GM23248 (cell line): ENCODE measurements around the gene INHBC. TPM values are rescaled to one million over a fixed set of nuclear protein-coding genes. Genes with fewer than 3 reads are reported as not detected.

Experiments used
- DNase-seq: peaks from one replicate; pipeline ENCODE4 v3.0.0-alpha.2; 2015
- H2AFZ ChIP-seq: fragments of 200-600 bp; sonication (generic); 2 replicates; pipeline ENCODE4 v1.6.1; 2016; ENCODE audit warnings: antibody characterized with exemption
- H3F3A ChIP-seq: fragments of 200-600 bp; sonication (generic); 2 replicates; pipeline ENCODE4 v1.6.1; 2016; ENCODE audit warnings: mild to moderate bottlenecking, antibody characterized with exemption, mixed run types; ENCODE audit not compliant: insufficient read depth
- H3K27ac ChIP-seq: fragments of 200-600 bp; sonication (generic); 2 replicates; pipeline ENCODE4 v1.5.1; 2016; ENCODE audit warnings: mild to moderate bottlenecking
- H3K27me3 ChIP-seq: fragments of 200-600 bp; sonication (generic); replicated peaks from 2 replicates; pipeline ENCODE4 v1.6.1; 2016; ENCODE audit warnings: mild to moderate bottlenecking; ENCODE audit not compliant: insufficient read depth
- H3K36me3 ChIP-seq: fragments of 200-600 bp; sonication (generic); 2 replicates; pipeline ENCODE4 v1.6.1; 2016; ENCODE audit warnings: low read depth, mild to moderate bottlenecking
- H3K4me1 ChIP-seq: fragments of 200-600 bp; sonication (generic); 2 replicates; pipeline ENCODE4 v1.6.1; 2016; ENCODE audit warnings: mild to moderate bottlenecking; ENCODE audit not compliant: insufficient read depth
- H3K4me2 ChIP-seq: fragments of 200-600 bp; sonication (generic); one replicate; pipeline ENCODE4 v1.6.1; 2016; ENCODE audit warnings: mild to moderate bottlenecking; ENCODE audit not compliant: unreplicated experiment
- H3K4me3 ChIP-seq: fragments of 200-600 bp; sonication (generic); 2 replicates; pipeline ENCODE4 v1.5.1; 2016; ENCODE audit warnings: mild to moderate bottlenecking
- H3K79me2 ChIP-seq: fragments of 200-600 bp; sonication (generic); 2 replicates; pipeline ENCODE4 v1.6.1; 2016; ENCODE audit warnings: mild to moderate bottlenecking; ENCODE audit not compliant: insufficient read depth
- H3K9ac ChIP-seq: fragments of 200-600 bp; sonication (generic); 2 replicates; pipeline ENCODE4 v1.6.1; 2016; ENCODE audit warnings: mild to moderate bottlenecking
- H3K9me2 ChIP-seq: fragments of 200-600 bp; sonication (generic); 2 replicates; pipeline ENCODE4 v1.6.1; 2016; ENCODE audit warnings: mixed run types, mild to moderate bottlenecking, moderate library complexity; ENCODE audit not compliant: insufficient read depth
- H3K9me3 ChIP-seq: fragments of 200-600 bp; sonication (generic); one replicate; pipeline ENCODE4 v1.6.1; 2017; ENCODE audit warnings: low read depth
- H4K20me1 ChIP-seq: fragments of 200-600 bp; sonication (generic); 2 replicates; pipeline ENCODE4 v1.6.0; 2016; ENCODE audit not compliant: insufficient read depth
- EZH2 ChIP-seq: fragments of 200-600 bp; sonication (generic); IDR thresholded peaks from 2 replicates; pipeline ENCODE4 v1.6.1; 2018; ENCODE audit warnings: antibody characterized with exemption, mild to moderate bottlenecking; ENCODE audit not compliant: insufficient read depth, poor library complexity, severe bottlenecking
- EZH2phosphoT487 ChIP-seq: fragments of 200-600 bp; sonication (generic); IDR thresholded peaks from 2 replicates; pipeline ENCODE4 v1.6.1; 2018; ENCODE audit warnings: antibody characterized with exemption, moderate library complexity, mild to moderate bottlenecking, low read depth; ENCODE audit not compliant: insufficient read depth
- WGBS, 2 experiments: methylation state at CpG; one replicate each; pipeline ENCODE4 v1.1.6; 2015 to 2017; ENCODE audit warnings: low lambda C conversion rate in 2 of 2, low coverage in 1 of 2; ENCODE audit errors: missing lambda C conversion rate in 2 of 2; 5-methylcytosine and 5-hydroxymethylcytosine counted together
- in situ Hi-C: fragments of 300-500 bp; cut with MboI; formaldehyde crosslinking; loops from 2 replicates; pipeline ENCODE4 v1.15.0; 2020
- polyA plus RNA-seq: library from polyadenylated mRNA; unstranded; fragments of >200 nt; fragmentation: Nextera tagmentation; extraction: Ambion mirVana; gene quantifications from 2 replicates; pipeline ENCODE4 v1.2.1, GENCODE V29; 2016
- total RNA-seq: library from RNA; depleted of rRNA; stranded (reverse); fragments of >200 nt; shearing (Covaris generic); gene quantifications from 2 replicates; pipeline ENCODE4 v1.2.3, GENCODE V29; 2014

The INHBC gene
- total and polyA plus RNA-seq, 2 experiments from 2014 or later: not detected

- Histone ChIP-seq H3K4me3 (no peak overlapping the region), H3K36me3 (no peaks in the 10 kb centered on the region), H3K27ac (no peak overlapping the region), H4K20me1 (no peaks in the 10 kb centered on the region), H3K9me3 (no peaks in the 10 kb centered on the region), H3K4me1 (no peaks in the 10 kb centered on the region), H3K79me2 (no peaks in the 10 kb centered on the region), H3K27me3 (peaks cover 49% of the 10 kb centered on the region), H3K4me2 (no peak overlapping the region), H2AFZ (no peak overlapping the region), H3K9ac (no peak overlapping the region), H3K9me2 (no peaks in the 10 kb centered on the region), H3F3A (peaks cover under 1% of the 10 kb centered on the region; the same call in 1 of the 2 replicates)
- DNase-seq: no peak
- in situ Hi-C loops: no loop called here
- TF ChIP-seq EZH2phosphoT487 (no peak), EZH2 (no peak)
- WGBS, 2 experiments: 70 to 71% methylated on average over 10 to 12 of the region's 12 CpGs
Measured at GRCh38 chr12:57477710-57478681, 43.4 kb downstream of the INHBC start.

GRCh38 chr12:57479043-57479375 is 44.4 kb downstream of the INHBC start:
- TF ChIP-seq EZH2 (no peak), EZH2phosphoT487 (no peak)
- H3K36me3 ChIP-seq: no peaks in the 10 kb centered on the region
- H2AFZ ChIP-seq: no peak overlapping the region
- no peaks in the 10 kb centered on the region for H3K9me2 ChIP-seq
- no peak for DNase-seq
- 0 out of 2 replicates have a peak, but pooled peaks cover 7% of the 10 kb centered on the region for H3K4me1 ChIP-seq
- peaks cover 8% of the 10 kb centered on the region for H3F3A ChIP-seq
- H3K79me2 ChIP-seq: no peaks in the 10 kb centered on the region
- no peak overlapping the region for H3K4me3 ChIP-seq
- peaks cover 39% of the 10 kb centered on the region for H3K27me3 ChIP-seq
- H3K9ac ChIP-seq: no peak overlapping the region
- H3K9me3 ChIP-seq: no peaks in the 10 kb centered on the region
- H3K4me2 ChIP-seq: no peak overlapping the region
- in situ Hi-C loops: no loop called here
- 84 to 85% methylated on average over 10 of the region's 10 CpGs for WGBS, 2 experiments
- no peak overlapping the region for H3K27ac ChIP-seq
- H4K20me1 ChIP-seq: no peaks in the 10 kb centered on the region

GRCh38 chr12:57479376-57480115 is 45.0 kb downstream of the INHBC start, which contains the start of gene ARHGAP9:
ARHGAP9 (minus strand) TSS chr12:57479866; CDS start chr12:57479406, 460 bp downstream.
- WGBS, 2 experiments: 68 to 72% methylated on average over 6 of the region's 6 CpGs
- no peak for DNase-seq
- Histone ChIP-seq H4K20me1 (no peaks in the 10 kb centered on the region), H3K79me2 (no peaks in the 10 kb centered on the region), H2AFZ (no peak within 1 kb of the TSS), H3K27me3 (peaks cover 34% of the 10 kb centered on the region), H3K4me1 (0 out of 2 replicates have a peak, but pooled peaks cover 7% of the 10 kb centered on the region), H3K9me2 (no peaks in the 10 kb centered on the region), H3K9ac (no peak within 1 kb of the TSS), H3K27ac (no peak within 1 kb of the TSS), H3K4me2 (no peak within 1 kb of the TSS), H3K9me3 (no peaks in the 10 kb centered on the region), H3K4me3 (no peak within 1 kb of the TSS), H3F3A (peaks cover 8% of the 10 kb centered on the region), H3K36me3 (no peaks in the 10 kb centered on the region)
- in situ Hi-C loops: no loop called here
- TF ChIP-seq EZH2phosphoT487 (no peak), EZH2 (no peak)

DNA sequence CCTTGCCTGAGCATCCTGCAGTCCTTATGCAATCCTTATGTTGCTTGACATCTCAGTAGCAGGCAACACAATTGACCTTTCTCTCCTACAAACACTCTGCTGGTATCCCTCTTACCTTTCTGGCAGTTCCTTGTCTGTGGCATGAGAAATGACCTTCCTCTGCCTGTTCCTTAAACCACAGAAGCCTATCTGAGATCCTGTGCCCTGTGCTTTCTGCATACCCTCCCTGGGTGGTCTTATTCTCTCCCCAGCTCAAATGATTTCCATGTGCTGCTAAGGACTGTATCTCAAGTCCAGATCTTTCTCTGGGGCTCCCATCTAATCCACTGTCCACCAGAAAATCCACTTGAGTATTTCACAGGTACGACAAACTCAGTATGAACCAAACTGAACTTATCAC is 47.1 kb downstream of the INHBC start:
- WGBS, 2 experiments: 11 to 17% methylated on average over 1 of the region's 1 CpG
- no peaks in the 10 kb centered on the region for H3K9me3 ChIP-seq
- no peaks in the 10 kb centered on the region for H3K36me3 ChIP-seq
- no peak overlapping the region for H3K9ac ChIP-seq
- 0 out of 2 replicates have a peak, but pooled peaks cover 7% of the 10 kb centered on the region for H3K4me1 ChIP-seq
- peaks cover 8% of the 10 kb centered on the region for H3F3A ChIP-seq
- no peak overlapping the region for H3K4me2 ChIP-seq
- H3K79me2 ChIP-seq: no peaks in the 10 kb centered on the region
- no peaks in the 10 kb centered on the region for H3K9me2 ChIP-seq
- H3K27me3 ChIP-seq: peaks cover 12% of the 10 kb centered on the region
- H4K20me1 ChIP-seq: no peaks in the 10 kb centered on the region
- H3K4me3 ChIP-seq: no peak overlapping the region
- no peak for DNase-seq
- TF ChIP-seq EZH2: no peak
- TF ChIP-seq EZH2phosphoT487: no peak
- H3K27ac ChIP-seq: no peak overlapping the region
- no peak overlapping the region for H2AFZ ChIP-seq
- in situ Hi-C loops: no loop called here
